Hypothalamus (tissue), 51 donors: ENCODE results near the gene DAPK1.
A peak's percentile ranks its signal among the peaks of the same experiment; 100 is the strongest.

Source experiments
- DNase-seq, 51 donors: peaks; one replicate each; lab custom pipeline; 2025; lab: John Stamatoyannopoulos, UW

The DAPK1 gene

DNA sequence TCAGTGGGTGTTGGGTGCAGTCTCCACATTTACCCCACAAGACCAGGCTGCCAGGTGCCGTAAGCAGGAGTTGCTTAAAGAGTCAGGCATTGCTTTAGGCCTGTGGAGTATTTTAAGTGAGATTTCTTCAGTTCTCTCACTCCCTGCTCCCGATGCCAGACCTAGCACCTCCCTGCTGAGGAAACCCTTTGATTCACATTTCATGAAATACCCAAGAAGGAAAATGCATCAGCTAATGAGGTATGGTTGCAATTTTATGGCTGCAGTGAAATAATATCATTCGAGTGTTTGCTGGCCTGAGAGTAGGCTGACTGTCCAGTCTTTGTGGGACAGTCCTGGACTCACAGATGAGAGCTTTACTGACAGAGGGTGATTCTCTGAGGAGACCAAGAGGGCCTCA is 160.8 kb downstream of the DAPK1 start:
- DNase-seq, result no peak

DNA sequence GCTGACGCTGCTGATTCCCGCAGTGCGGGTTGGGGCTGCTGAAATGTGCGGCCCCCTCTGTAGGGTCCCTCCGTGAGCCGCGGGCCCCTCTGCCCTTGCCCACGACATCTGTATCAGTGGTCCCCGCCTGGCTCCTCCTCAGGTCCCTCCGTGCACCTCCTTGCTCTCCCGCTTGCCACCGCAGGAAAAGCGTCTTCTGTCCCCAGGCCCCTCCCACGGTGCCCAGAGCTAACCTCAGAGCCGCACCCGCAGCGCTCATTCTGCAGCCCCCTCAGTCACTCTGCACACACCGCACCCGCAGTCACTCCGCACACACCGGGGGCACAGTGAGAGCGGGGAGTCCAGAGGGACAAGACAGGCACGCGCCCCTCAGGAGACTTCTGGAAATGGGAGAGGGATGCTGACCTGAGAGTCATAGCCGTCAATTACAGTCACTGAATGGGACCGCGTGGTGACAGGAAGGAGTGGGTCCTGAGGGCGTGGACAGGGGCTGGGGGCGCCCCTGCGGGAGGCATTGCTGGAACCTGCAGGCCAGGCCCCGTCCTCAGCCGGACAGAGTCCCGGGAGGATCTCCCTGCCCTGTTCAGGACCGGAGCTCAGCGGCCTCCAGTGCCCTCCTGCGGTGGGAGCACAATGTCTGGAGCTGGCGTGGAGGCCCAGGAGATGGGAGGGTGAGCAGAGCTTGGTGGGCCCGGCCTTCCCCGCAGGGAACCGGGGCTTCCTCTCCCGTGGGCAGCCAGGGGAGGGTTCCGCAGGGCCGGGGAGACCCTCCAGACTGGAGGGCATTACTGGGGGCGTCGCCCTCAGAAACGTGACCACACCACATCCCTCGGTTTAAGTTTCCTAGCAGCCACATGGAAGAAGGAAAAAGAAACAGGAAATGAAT is 162.1 kb downstream of the DAPK1 start:
- no peak for DNase-seq

GRCh38 chr9:87661241-87661640 is 163.6 kb downstream of the DAPK1 start:
- DNase-seq, result no peak

DNA sequence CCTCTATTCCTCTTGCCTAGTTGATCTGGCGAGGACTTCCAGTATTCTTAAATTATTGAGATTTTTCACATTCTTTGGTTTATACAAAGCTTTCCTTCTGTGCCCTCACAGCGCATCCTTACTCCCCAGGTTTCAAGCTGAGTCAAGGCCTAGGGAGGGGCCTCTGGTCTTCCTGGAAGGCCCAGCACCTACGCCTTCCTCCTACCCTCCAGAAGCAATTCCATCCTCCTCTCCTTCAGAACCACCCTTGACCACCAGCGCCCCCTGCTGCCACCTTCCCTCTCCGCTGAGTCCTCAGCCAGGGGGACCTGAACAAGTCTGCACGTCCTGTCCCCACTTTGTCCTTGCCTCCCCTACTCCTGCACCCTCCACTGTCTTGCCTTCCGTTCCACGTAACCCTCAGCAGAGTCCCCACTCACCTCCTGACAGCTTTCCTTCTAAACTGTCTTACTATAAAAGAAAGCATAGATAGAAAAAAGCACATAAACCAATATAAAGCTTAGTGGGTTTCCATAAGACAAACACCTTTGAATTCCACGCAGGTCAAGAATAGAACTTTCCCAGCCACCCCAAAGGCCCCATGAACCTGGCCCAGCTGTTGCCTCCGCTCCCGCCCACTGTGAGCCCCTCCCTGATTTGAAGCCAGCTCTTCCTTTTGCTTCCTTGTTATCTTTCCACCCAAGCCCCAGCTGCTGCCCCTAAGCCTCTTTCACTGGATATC is 165.3 kb downstream of the DAPK1 start:
- peak in 33 of 51 donors; percentile 6 to 71 (median 38) for DNase-seq

DNA sequence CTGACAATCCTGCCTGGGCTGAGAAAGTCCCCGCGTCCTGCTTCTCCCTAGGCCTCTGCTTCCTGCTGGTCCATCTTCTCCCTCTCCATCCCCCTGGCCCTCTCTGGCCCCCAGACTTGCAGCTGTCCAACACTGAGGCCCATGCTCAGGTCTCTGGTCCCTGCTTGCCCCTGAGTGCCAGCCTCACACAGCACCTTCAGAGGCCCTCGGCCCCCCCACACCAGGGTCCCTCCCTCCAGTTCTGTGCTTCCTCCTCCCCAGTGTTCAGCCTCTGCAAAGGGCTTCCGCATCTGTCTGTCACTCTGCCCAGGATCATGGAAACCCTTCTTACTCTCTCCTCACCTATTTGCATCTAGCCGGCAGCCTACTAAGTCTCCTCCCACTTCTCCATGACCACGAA is 165.9 kb downstream of the DAPK1 start:
- DNase-seq, result no peak

DNA sequence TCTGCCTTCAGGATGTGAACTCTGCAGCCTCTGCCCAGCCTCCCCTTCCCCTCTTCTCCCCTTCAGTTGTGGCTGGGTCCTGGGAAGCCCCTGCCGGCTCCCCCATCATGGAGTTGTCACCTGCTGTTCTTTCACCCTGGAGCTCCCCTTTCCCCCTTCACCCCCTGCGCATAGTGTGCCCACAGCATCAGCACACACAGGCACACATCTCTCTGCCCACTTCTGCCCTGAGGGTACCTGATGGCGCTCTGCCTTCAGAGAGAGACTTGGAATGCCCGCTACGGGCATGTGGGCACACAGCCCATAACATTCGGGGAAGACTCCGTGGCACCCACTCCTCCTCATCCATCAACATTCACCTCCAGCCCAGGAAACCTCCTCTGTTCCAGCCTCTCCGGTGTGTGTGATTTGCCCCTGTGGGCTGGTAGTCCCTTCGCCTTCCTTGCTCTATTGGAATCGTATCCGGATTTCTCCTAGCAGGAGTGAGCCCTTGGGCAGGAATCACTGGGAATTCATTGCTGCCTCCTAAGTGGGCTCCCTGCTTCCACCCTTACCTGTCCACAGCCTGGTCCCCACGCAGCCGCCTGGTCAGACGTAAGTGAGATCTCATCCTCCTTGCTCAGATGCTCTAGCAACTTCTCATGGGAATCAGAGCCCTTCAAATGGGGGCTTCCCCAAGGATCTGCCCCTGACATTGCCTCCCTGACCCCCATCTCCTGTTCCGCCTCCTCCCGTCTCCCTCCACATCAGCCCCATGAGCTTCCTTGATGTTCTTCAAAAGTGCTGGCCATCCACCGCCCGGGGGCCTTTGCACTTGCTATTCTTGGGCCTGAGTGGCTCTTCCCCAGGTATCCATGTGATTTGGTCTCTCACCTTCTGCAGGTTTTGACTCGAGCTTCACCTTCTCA is 166.7 kb downstream of the DAPK1 start:
- no peak for DNase-seq

DNA sequence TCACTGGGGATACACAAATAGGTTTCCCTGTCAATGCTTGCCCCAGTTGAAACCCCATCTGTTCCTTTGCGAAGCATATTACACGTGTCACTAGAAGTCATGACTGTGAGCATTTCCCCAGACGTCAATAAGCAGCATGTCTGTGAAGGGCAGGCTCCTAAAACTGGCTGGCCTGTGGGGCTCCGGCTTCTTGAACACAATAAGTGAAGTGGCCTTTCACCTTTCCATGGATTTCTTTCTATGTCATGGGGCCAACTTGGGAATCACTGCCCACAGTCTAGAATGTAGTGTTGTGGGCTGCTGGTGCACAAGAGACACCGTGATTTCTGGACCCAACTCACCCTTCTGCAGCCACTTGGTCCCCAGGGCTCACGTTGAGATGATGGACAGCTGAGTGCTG is 167.8 kb downstream of the DAPK1 start:
- no peak for DNase-seq

GRCh38 chr9:87667164-87667738 is 169.6 kb downstream of the DAPK1 start:
- no peak for DNase-seq

DNA sequence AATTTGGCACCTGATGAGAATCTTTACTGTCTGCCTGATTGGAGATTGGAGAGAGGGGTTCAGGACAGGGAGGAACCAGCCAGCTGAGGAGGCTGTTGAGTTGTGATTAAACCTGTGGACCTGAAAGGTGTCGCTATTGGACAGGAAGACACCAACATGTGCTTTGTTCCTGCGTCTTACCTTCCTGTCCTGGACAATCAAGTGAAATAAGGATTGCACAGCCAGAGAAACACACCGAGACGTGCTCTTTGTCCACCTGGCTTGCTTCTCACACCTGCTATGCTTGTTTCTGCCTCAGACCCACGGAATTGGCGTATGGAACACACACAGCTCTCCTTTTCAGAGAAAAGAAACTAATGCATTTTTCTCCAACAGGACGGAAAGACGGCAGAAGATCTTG is 170.6 kb downstream of the DAPK1 start:
- DNase-seq, result no peak

DNA sequence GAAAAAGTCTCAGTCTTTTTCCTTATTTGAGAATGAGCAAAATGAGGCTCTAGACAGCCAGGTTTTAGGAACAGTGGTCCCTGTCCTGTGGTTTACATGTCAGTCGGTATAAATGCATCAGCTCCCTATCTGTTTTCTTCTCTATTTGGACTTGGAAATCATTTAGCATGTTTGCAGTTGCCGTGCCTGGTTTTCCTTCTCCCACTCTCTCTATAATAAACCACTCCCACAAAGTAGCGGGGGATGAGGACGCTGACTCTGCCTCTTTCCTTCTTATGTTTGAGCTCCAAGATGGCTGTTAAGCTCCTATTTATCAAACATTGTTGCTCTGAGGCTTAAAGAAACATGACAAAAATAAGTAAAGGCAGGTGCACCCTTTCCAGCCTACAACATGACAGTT is 171.1 kb downstream of the DAPK1 start:
- no peak for DNase-seq

- no peak for DNase-seq
These were observed 173.1 kb downstream of the DAPK1 start for GRCh38 chr9:87670572-87671264.

DNA sequence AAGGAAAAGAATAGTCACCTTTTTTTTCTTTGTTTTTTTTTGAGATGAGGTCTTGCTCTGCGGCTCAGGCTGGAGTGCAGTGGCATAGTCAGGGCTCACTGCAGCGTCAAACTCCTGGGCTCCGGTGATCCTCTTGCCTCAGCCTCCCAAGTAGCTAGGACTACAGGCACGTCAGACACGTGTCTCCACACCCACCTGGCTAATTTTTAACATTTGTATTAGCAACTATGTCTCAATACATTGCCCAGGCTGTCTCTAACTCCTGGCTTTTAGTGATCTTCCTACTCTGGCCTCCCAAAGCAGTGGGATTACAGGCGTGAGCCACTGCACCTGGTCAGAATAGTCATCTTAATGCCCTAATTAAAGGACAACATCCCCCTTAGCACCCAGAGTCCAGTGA is 173.8 kb downstream of the DAPK1 start:
- DNase-seq, result no peak

DNA sequence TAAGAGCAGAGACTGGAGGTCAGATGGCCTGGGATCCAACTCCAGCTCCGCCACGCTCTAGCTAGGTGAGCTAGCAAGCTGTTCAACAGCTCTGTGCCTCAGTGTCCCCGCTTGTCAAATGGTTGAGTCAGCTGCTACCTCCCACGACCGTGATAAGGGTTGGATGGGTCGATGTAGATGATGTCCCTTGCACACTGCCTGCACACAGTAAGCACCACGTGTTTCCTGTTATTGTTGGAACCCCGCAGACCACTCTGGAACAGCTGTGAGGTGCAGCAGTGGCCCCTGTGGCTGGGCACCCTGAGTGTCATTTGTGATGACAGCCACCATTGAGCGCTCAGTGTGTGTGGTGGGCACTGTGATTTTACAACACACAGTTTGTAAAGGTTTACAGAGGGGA is 174.3 kb downstream of the DAPK1 start:
- no peak for DNase-seq

DNA sequence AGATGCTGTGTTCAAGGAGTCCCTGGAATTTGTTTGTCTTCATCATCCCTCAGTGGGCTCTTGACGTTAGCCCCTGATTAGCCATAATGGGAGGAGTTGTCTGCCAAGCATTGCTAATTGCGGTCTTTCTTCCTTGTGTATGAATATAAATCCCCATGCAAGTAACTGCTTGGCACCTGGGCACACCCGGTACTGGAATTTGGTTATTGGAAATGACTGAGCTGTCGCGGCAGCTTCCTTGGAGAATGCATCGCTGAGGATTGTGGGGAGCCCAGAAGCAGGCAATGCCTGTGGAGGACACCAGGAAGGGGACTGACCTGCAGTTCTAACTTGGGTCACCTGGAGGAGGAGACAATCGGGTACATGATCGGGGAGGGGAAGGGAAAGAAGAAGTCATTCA is 174.9 kb downstream of the DAPK1 start:
- no peak for DNase-seq

DNA sequence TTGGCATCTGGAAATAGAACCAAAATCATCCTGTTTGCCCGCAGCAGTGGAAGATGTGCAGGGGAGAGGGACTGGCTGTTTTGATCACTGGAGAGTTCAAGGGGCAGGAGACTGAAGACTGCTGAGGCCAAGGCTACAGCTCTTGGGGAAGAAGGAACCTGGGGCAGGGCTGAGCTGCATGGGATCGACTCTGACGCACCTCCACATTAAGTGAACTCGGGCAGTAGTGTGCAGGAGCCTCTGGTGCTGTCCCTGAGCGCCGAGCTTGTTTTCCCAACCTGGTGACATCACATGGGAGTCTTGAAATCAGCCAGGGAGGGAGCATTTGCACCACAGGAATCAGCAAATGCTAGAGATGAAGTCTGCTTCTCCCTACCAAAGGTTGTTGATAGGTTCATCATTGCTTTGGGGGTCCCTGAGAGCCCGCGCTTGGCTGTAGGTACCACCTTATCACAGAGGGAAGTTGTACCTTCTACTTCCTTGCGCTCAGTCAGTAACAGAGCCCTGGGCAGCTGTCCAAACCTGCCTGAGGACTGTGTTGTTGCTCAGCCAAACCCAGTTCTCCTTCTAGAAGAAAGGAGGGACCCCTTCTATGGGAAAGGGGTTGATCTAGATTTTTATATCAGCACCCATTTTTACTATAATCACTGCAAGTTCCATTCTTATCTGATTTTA is 175.9 kb downstream of the DAPK1 start:
- DNase-seq, result no peak

DNA sequence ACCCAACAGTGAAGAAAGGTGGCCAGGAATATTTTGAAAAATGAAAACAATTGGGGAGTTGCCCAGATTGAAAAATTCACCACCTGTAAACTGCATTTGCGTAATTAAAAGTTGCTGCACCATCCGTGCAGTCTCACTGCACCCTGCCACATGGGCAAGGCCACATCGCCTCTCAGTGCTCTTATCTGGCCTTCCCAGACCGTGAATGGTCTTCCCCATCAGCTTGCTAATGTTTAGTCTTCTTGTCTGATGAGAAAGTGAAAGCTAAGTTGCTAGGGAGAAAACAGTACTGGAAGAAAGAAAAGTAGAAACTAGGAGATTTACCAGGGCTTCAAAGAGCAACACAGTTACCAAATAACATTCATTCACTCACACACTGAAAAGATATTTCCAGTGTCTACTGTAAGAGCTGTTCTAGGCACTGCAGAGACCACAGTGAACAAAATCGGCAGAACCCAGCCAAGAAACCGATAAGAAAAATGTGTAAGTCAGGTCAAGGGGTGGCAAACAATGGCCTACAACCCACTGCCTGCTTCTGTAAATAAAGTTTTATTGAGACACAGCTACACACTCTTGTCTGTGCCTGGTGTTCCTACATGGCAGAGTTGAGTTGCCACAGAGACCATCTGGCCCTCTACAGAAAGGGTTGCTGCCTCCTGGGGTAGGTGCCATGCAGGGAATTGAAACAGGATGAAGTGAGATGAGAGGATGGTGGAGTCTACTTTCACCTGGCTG is 177.1 kb downstream of the DAPK1 start:
- no peak for DNase-seq

GRCh38 chr9:87675906-87676515 is 178.3 kb downstream of the DAPK1 start:
- no peak for DNase-seq
